Activated CD8-positive, alpha-beta memory T cell treated with anti-CD3 and anti-CD28 coated beads for 24 hours (primary cell): ENCODE results near the gene GATAD2A.

ENCODE experiments used
- DNase-seq: peaks from one replicate; pipeline ENCODE4 v3.0.0-alpha.2; 2020

GATAD2A gene

GRCh38 chr19:19549804-19550464, 144.5 kb downstream of the GATAD2A start:
- DNase-seq, result no peak

GRCh38 chr19:19550485-19550929, 145.0 kb downstream of the GATAD2A start:
- no peak for DNase-seq

GRCh38 chr19:19550972-19551852, 145.7 kb downstream of the GATAD2A start:
- DNase-seq, result no peak

GRCh38 chr19:19551853-19552192, 146.3 kb downstream of the GATAD2A start:
- no peak for DNase-seq

- DNase-seq, result no peak
Measured at GRCh38 chr19:19552798-19553197, 147.3 kb downstream of the GATAD2A start.

GRCh38 chr19:19553670-19554069, 148.2 kb downstream of the GATAD2A start:
- DNase-seq, result no peak

- DNase-seq, result peak; percentile 86
Measured at GRCh38 chr19:19554074-19555023, 148.9 kb downstream of the GATAD2A start.

- no peak for DNase-seq
Measured at GRCh38 chr19:19558055-19558454, 152.6 kb downstream of the GATAD2A start.
